HL-60 (cell line): Measurements from ENCODE around the gene SPEN.

Source experiments
- CTCF ChIP-seq: IDR thresholded peaks from one replicate; pipeline ENCODE4 v1.5.1; 2011; ENCODE audit warnings: low read length, control low read depth, inconsistent platforms; ENCODE audit not compliant: insufficient read depth
- GABPA ChIP-seq: IDR thresholded peaks from 2 replicates; pipeline ENCODE4 v1.6.1; 2012; ENCODE audit warnings: low read depth
- POLR2AphosphoS5 ChIP-seq: IDR thresholded peaks from 2 replicates; pipeline ENCODE4 v1.6.1; 2012; ENCODE audit warnings: low read depth
- REST ChIP-seq: IDR thresholded peaks from 2 replicates; pipeline ENCODE4 v1.6.1; 2012; ENCODE audit warnings: low read depth; ENCODE audit not compliant: insufficient replicate concordance

DNA sequence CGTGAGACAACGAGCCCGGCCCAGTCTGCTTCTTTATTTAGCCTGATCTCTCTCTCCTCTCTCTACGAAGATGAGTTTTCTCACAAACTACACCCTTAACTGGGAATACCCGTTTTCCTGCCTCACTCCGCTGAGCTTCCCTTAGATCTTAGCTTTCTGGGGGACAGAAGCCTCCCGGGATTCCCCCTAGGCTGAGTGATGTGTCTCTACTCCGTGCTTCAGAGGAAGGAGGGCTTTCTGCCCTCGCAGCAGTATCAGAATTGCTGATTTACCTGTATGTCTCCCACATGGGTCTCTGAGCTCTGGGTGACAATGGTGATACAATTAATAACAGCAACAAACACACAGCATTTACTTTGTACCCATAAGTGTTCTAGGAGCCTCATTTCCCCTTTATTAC, 127.3 kb downstream of the SPEN start:
- TF ChIP-seq CTCF (no peak), POLR2AphosphoS5 (no peak), REST (no peak), GABPA (no peak)
